GM04504 (cell line): ENCODE data around the gene IBA57.

Experiments
- DNase-seq: peaks from one replicate; pipeline ENCODE4 v3.0.0-alpha.2; 2012; ENCODE audit warnings: low read depth

IBA57 gene

GRCh38 chr1:228190778-228191177 is 25.2 kb downstream of the IBA57 start:
- DNase-seq, result no peak

GRCh38 chr1:228194436-228194835 is 28.8 kb downstream of the IBA57 start:
- no peak for DNase-seq

GRCh38 chr1:228194921-228195812 is 29.6 kb downstream of the IBA57 start:
- no peak for DNase-seq

GRCh38 chr1:228197555-228198147 is 32.0 kb downstream of the IBA57 start:
- DNase-seq, result no peak

DNA sequence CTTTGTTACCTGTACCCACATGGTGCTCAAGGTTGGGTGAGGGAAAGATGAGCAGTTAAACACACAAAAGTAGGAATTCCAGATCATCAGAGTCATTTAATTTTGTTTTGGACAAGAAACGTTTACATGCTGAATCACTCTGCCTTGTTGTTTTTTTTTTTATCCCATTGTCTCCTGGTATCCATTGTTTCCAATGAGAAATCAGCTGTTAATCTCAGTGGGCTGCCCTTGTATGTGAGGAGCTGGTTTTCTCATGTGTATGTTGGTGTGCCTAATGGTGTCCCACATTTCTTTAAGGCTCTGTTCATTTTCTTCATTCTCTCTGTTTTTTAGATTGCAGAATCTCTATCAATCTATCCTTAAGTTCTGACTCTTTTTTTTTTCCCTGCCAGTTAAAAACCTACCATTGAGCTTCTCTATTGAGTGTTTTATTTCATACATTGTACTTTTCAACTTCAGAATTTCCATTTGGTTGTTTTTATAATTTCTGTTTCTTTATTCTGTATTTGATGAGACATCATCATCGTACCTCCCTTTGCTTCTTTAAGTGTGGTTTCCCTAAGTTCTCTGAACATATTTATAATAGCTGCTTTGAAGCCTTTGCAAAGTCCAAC is 33.5 kb downstream of the IBA57 start:
- DNase-seq, result no peak

DNA sequence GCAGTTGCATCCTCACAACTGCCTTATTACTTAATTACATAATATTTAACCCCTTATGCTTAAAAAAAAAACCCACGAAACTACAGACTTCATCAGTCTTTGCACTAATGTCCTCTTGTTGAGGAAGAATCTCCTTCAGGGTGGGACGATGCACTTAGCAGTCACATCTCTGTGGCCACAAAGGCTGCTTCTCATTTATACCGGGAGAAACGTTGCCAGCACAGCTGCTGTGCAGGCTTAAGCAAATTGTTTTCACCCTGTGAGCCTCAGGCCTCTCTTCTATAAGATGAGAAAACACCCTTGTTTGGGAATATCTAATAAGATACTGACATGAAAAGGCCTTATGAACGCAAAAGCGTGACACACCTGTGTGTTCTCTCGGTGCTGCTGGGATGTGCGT is 39.4 kb downstream of the IBA57 start:
- DNase-seq, result no peak

DNA sequence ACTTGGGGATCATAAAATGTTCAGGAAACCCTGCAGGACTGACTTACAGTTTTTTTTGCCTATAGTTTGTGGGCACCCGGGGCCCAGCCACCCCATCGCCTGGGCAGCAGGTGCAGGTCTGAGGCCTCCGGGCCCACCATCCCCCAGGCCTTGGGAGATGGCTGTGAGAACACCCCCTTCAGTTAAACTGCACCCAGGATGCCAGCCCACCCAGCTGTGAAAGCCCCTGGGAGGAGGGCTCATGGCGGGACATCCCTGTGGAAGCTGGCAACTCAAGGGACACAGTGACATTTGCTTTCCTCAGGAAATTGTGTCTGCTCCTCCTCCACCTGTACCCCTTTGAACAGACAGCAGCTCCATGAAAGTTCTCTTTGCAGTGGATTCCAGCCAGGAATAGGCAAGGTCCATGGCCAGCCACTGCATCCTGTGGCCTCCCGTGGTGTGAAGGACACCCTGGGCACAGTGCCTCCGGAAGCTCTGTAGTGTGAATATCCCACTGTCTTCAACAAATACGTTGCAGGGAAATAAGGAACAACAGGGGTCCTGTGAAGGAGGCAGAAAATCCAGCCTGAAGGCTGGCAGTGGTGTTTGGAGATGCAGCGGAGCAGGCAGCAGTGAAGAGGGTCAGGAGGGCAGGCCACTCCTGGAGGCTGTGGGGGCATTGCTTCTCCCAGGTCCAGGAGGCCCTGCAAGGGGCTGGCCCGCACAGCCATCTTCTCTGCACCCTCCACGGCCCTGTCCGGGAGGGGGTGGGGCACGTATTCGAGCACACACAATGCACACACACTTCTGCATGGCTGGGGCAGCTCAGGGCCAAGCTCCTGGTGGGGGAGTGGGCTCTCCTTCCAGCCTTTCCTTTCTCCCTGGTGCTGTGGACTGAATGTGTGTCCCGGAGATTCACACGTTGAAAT is 40.2 kb downstream of the IBA57 start:
- DNase-seq, result no peak

DNA sequence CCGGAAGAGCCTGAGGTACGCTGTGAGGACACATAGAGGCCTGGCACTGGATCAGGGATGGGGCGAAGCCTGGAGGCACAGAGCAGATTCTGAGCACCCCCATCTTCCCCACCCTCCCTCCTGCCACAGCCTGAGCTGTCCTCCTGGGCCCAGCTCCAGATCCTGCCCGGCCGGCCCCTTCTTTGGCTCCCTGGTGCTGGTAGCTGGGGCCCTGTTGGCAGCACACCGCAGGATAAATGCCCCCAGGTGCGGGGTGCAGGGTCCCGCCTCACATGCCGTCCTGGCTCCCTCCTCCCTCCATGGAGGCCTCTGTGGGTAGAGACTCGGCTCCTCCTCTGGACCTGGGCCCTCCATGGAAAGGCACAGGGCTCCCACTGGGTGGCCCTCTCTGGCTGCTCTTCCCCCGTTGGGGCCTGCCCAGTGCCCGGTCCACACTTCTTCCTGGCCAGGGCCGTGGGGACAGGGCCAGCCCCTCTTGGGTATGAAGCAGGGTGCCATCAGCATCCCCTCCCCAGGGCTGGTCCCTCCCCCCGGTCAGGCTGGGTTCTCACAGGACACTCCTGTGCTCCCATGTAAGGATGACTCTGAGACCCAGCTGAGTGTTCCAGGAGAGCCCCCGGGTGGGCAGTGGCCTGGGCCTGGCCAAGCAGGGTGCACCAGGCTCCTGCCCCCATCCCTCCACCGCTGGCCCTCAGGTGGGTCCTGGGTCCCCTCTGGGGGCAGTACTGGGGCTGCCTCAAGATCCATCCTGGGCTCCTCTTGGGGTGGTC is 41.2 kb downstream of the IBA57 start:
- DNase-seq, result no peak

DNA sequence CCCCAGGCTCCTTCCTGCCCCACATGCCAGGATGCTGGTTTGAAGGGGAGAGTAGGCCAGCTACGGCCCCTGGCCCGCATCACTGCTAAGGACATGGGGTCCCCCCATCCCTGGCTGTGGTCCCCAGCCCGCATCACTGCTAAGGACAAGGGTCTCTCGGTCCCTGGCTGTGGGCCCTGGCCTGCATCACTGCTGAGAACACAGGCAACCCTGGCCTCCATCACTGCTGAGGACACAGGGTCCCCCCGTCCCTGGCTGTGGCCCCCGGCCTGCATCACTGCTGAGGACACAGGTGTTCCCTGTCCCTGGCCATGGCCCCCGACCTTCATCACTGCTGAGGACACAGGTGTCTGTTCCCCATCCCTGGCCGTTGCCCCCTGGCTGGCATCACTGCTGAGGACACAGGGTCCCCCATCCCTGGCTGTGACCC is 41.8 kb downstream of the IBA57 start:
- DNase-seq, result no peak

DNA sequence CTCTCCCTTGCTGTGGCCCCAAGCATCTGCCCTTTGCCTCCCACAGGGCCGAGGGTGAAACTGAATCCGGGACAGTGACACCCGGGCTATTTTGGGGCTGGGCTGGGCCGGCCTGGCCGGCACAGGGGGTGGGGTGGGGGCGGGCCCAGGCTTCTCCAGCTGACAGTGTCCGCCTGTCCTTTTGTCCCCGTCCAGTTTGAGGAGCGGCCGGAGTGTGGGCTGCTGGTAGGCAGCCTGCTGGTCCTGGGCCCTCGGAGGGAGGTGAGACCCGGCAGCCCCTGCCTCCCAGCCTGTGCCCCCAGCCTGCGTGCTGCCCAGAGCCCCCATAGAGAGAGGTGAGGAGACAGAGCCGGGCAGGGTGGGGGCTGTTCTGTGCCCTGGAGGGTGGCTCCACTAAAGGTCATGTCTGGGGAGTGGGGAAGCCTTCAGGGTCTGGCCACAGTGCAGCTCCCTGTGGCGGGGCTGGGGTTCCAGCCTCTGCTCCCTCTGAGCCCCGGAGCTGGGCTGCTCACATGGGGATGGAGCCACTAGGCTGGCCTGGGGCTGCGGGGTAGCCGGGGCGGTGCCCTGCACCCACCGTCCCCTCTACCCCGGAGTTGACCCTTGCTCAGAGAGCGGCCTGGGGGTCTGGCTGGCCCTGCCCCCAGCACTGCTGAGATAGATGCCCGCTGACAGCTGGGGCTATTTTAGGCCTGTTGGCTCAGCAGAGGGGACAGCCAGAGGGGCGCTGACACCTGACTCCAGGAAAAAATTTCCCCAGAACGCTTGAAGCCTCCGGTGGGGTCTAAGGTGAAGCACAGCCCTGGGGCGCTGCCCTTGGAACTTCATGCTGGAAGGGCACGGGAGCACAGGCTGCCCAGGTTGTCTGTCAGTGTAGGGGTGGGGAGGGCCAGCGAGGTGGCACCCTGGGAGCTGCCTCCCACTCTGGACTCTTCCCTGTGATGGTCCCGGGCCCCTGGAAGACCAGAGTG is 42.5 kb downstream of the IBA57 start, which contains the start of gene OBSCN:
TSS of gene OBSCN (plus strand) at position 194 of the 971 bp plus-strand sequence. CDS start 3,740 bp downstream, outside the sequence.
- no peak for DNase-seq

DNA sequence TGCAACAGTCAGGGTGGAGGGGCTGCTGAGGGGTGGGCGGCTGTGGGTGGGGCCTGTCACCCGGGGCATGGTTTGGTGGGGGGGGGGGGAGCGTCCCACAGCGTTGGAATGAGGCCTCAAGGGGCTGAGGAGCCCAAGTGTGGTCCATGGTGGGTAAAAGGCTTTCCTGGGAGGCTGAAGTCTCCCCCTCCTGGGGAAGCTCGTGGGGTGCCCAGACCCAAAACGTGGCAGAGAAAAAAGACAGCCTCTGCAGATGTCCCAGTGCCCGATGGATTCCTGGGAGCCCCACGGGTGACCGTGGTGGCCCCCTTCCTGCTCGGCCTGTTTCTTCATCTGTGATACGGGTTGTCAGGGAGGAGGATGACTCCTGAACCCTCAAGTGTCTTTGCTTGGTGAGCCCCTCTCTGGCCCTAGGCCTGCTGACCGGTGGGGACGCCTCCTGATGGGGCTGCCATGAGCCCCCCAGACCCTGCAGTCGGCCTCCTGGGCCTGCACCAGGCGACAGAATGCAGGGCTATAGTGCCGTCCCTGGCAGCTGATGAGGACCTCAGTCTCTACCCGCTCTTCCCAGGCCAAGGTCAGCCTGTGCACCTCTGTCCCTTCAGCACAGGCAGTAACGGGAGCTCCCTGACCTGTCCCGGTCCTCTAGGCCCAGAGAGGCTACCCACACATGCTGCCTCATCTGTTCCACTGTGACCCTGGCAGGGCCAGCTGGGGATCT is 43.4 kb downstream of the IBA57 start:
- DNase-seq, result no peak

- no peak for DNase-seq
Measured at GRCh38 chr1:228209657-228210056, 44.1 kb downstream of the IBA57 start.

DNA sequence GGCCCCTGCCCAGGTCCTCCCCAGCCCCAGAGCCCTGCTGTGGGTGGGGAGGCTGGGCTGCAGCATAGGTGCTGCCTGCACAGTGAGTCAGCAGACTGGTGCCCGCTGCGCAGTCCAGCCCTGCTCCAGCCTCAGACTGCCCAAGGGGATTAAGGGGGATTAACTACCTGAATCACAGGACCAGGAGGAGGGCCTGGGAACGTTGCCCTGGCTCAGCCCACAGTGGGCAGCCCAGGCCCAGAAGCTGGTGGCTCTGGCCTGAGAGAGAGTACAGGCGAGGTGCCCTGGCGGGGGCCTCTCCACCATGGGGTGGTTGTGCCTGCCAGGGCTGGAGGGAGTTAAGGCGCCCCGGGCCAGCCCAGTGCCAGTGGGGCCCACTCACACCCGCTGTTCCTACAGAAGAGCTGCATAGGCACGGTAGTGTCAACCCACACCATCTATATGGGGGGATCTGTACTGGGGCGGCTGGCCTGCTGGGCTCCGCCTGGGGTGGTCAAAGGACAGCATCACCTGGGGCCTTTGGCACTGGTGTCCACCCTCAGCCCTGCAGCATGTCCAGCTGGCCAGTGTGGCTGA is 44.6 kb downstream of the IBA57 start:
- no peak for DNase-seq

- no peak for DNase-seq
Measured at GRCh38 chr1:228210712-228211530, 45.3 kb downstream of the IBA57 start.

DNA sequence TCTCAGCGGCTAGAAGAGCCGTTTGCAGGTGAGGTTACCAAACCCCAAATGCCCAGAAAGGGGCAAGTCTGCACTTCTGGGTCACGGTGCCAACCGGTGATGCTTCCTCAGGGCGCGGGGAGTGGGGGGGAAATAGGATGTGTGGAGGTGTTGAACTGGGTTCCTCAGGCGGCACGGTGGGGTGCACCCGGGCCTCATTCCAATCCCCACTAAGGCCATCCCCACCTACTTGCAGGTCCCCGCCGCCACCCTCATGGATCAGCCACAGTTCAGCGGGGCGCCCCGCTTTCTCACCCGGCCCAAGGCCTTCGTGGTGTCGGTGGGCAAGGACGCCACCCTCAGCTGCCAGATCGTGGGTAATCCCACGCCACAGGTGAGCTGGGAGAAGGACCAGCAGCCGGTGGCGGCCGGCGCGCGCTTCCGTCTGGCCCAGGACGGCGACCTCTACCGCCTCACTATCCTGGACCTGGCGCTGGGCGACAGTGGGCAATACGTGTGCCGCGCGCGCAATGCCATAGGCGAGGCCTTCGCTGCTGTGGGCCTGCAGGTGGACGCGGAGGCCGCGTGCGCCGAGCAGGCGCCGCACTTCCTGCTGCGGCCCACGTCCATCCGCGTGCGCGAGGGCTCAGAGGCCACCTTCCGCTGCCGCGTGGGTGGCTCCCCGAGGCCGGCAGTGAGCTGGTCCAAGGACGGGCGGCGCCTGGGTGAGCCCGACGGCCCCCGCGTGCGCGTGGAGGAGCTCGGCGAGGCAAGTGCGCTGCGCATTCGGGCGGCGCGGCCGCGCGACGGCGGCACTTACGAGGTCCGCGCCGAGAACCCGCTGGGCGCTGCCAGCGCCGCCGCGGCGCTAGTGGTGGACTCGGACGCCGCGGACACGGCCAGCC is 46.2 kb downstream of the IBA57 start:
- DNase-seq, result no peak

- DNase-seq, result no peak
Measured at GRCh38 chr1:228212415-228212965, 46.9 kb downstream of the IBA57 start.
